ENCODE measurements around the gene ERI2.
"Not testable (repeated sequence)": the region's sequence is repeated elsewhere in the genome, so short reads cannot be mapped to it uniquely, and the experiment has no call there.

Gene ERI2

GRCh38 chr16:20764448-20764847 lies 41.8 kb downstream of the ERI2 start:
- not testable (repeated sequence) for DNase-seq (ENCODE audit: low read depth)

- peak; percentile 82 for DNase-seq (ENCODE audit: low read depth)
Observed at GRCh38 chr16:20763461-20764232, 42.6 kb downstream of the ERI2 start, which contains the start of gene ACSM3. Gene ACSM3 (plus strand): TSS chr16:20764014. CDS start chr16:20770035, 6,021 bp downstream.

GRCh38 chr16:20762404-20763123 lies 43.7 kb downstream of the ERI2 start:
- no peak for DNase-seq (ENCODE audit: low read depth)

- DNase-seq (ENCODE audit: low read depth): no peak
Observed at GRCh38 chr16:20761175-20761574, 45.1 kb downstream of the ERI2 start.

GRCh38 chr16:20760346-20760745 lies 45.9 kb downstream of the ERI2 start:
- DNase-seq (ENCODE audit: low read depth): no peak

GRCh38 chr16:20755799-20756198 lies 50.5 kb downstream of the ERI2 start:
- DNase-seq (ENCODE audit: low read depth): not testable (repeated sequence)

GRCh38 chr16:20755238-20755637 lies 51.0 kb downstream of the ERI2 start:
- DNase-seq (ENCODE audit: low read depth): no peak

- DNase-seq (ENCODE audit: low read depth): no peak
Observed at GRCh38 chr16:20753727-20754126, 52.5 kb downstream of the ERI2 start.

GRCh38 chr16:20750558-20750957 lies 55.7 kb downstream of the ERI2 start:
- DNase-seq (ENCODE audit: low read depth): no peak

- DNase-seq (ENCODE audit: low read depth): no peak
Observed at GRCh38 chr16:20749474-20749873, 56.8 kb downstream of the ERI2 start.

GRCh38 chr16:20747030-20747816 lies 59.0 kb downstream of the ERI2 start:
- DNase-seq (ENCODE audit: low read depth): no peak

GRCh38 chr16:20746461-20746860 lies 59.8 kb downstream of the ERI2 start:
- DNase-seq (ENCODE audit: low read depth): no peak
